Keratinocyte (primary cell): Measurements from ENCODE around the gene ANKRD13A. TPM values are rescaled to one million over a fixed set of nuclear protein-coding genes. Genes with fewer than 3 reads are reported as not detected.

ENCODE experiments used
- DNase-seq: peaks from one replicate; pipeline ENCODE4 v3.0.0-alpha.2; 2011; ENCODE audit warnings: low read depth, missing footprints, low spot score
- FAIRE-seq: peaks from 2 replicates; lab custom pipeline; 2011; peaks lifted over from hg19 to GRCh38; lab: Jason Lieb, UNC
- H2AFZ ChIP-seq: 2 replicates; pipeline ENCODE4 v1.6.0; 2012; ENCODE audit warnings: low read length, control low read depth, inconsistent platforms; ENCODE audit not compliant: control insufficient read depth
- H3K27ac ChIP-seq: 2 replicates; pipeline ENCODE4 v1.5.1; 2011; ENCODE audit warnings: low read length; ENCODE audit not compliant: control insufficient read depth, insufficient read depth
- H3K27me3 ChIP-seq: 3 replicates; pipeline ENCODE4 v1.6.0; 2011; ENCODE audit warnings: low read length; ENCODE audit not compliant: control insufficient read depth, insufficient read depth; ENCODE audit errors: extremely low read depth
- H3K36me3 ChIP-seq, 2 experiments: 2 replicates in 1 of 2; 3 replicates in 1 of 2; pipeline ENCODE4 v1.5.1; 2011; ENCODE audit warnings: low read length in 2 of 2, mild to moderate bottlenecking in 1 of 2; ENCODE audit not compliant: control insufficient read depth in 2 of 2, insufficient read depth in 2 of 2; ENCODE audit errors: extremely low read depth in 1 of 2
- H3K4me1 ChIP-seq: 3 replicates; pipeline ENCODE4 v1.5.1; 2011; ENCODE audit warnings: low read length; ENCODE audit not compliant: control insufficient read depth, insufficient read depth; ENCODE audit errors: extremely low read depth
- H3K4me2 ChIP-seq: 3 replicates; pipeline ENCODE4 v1.6.0; 2011; ENCODE audit warnings: low read depth, low read length; ENCODE audit not compliant: control insufficient read depth, insufficient read depth; ENCODE audit errors: extremely low read depth
- H3K4me3 ChIP-seq, 3 experiments: fragments of 200-600 bp in 1 of 3; sonication (generic) in 1 of 3; 2 replicates in 2 of 3; 3 replicates in 1 of 3; pipeline ENCODE4 v1.5.1; 2011 to 2016; ENCODE audit warnings: low read length in 3 of 3, mild to moderate bottlenecking in 3 of 3, control low read depth in 2 of 3, inconsistent platforms in 1 of 3, low read depth in 1 of 3, mixed read lengths in 1 of 3, mixed run types in 1 of 3, moderate library complexity in 1 of 3; ENCODE audit not compliant: control insufficient read depth in 2 of 3, insufficient read depth in 2 of 3; ENCODE audit errors: extremely low read depth in 1 of 3
- H3K79me2 ChIP-seq: 2 replicates; pipeline ENCODE4 v1.6.0; 2012; ENCODE audit warnings: low read length; ENCODE audit not compliant: control insufficient read depth, insufficient read depth
- H3K9ac ChIP-seq: 3 replicates; pipeline ENCODE4 v1.6.0; 2011; ENCODE audit warnings: low read length; ENCODE audit not compliant: control insufficient read depth, insufficient read depth; ENCODE audit errors: extremely low read depth
- H3K9me1 ChIP-seq: 3 replicates; pipeline ENCODE4 v1.6.0; 2011; ENCODE audit warnings: low read length; ENCODE audit not compliant: control insufficient read depth, insufficient read depth; ENCODE audit errors: extremely low read depth
- H3K9me3 ChIP-seq: 2 replicates; pipeline ENCODE4 v1.5.1; 2012; ENCODE audit warnings: low read depth, low read length; ENCODE audit not compliant: control insufficient read depth
- H4K20me1 ChIP-seq: 3 replicates; pipeline ENCODE4 v1.6.0; 2011; ENCODE audit warnings: low read length; ENCODE audit not compliant: control insufficient read depth, insufficient read depth; ENCODE audit errors: extremely low read depth
- EZH2 ChIP-seq: IDR thresholded peaks from one replicate; pipeline ENCODE4 v1.6.1; 2012; ENCODE audit warnings: inconsistent platforms, mild to moderate bottlenecking, low read length, moderate library complexity
- dilution Hi-C: fragments of 300-500 bp; cut with MboI; formaldehyde crosslinking; loops from one replicate; pipeline ENCODE4 v1.7.0; 2020; ENCODE audit warnings: low sequenced_read_pairs; ENCODE audit not compliant: extremely low pct_ligation_motif_present
- polyA minus RNA-seq, 3 experiments: library from RNA; depleted of rRNA, polyadenylated mRNA; stranded (reverse); fragments of >200 nt; gene quantifications; 1 replicate in 1 of 3; 2 replicates in 1 of 3; 3 replicates in 1 of 3; pipeline ENCODE4 v1.2.3, GENCODE V29; 2011
- polyA plus RNA-seq, 5 experiments: library from polyadenylated mRNA; depleted of rRNA in 3 of 5; stranded (reverse) in 3 of 5; stranded (forward) in 1 of 5; unstranded in 1 of 5; fragments of >200 nt; gene quantifications; 1 replicate in 1 of 5; 2 replicates in 3 of 5; 3 replicates in 1 of 5; pipeline versions ENCODE4 v1.2.1 to v1.2.3, GENCODE V29; 2011 to 2012; ENCODE audit warnings: missing spikeins in 2 of 5, low read depth in 1 of 5, low replicate concordance in 1 of 5
- TF ChIP-seq, protein P1 (sequence below), 3 experiments: IDR thresholded peaks in 1 of 3; conservative IDR thresholded peaks in 1 of 3; optimal IDR thresholded peaks in 1 of 3; 2 replicates in 2 of 3; 3 replicates in 1 of 3; pipeline versions ENCODE3 to v1.5.1; 2011; ENCODE audit warnings: low read length in 3 of 3, mild to moderate bottlenecking in 3 of 3, moderate library complexity in 2 of 3, control low read depth in 1 of 3, inconsistent platforms in 1 of 3; ENCODE audit not compliant: insufficient read depth in 2 of 3; ENCODE audit errors: extremely low read depth in 1 of 3

The ANKRD13A gene
- polyA plus RNA-seq (72.5 to 74.7 TPM (median 73.1 TPM) in 3 replicates), polyA minus RNA-seq (60.3 to 122 TPM (median 76.9 TPM) in 3 replicates)
- polyA plus RNA-seq (2011; ENCODE audit: low read depth), result 129 TPM
- 56.9 and 78.3 TPM in 2 replicates for polyA plus RNA-seq (2011; cell fraction: cytosol; rRNA removed)
- 81.4 and 85.6 TPM in 2 replicates for polyA plus RNA-seq (2011; cell fraction: nucleus; rRNA removed)
- 47.4 and 51.3 TPM in 2 replicates for polyA plus RNA-seq (2012; ENCODE audit: low replicate concordance)
- 76.0 TPM for polyA minus RNA-seq (2011; cell fraction: cytosol; rRNA and poly(A)+ RNA removed)
- 42.0 and 50.9 TPM in 2 replicates for polyA minus RNA-seq (2011; cell fraction: nucleus; rRNA and poly(A)+ RNA removed)

DNA sequence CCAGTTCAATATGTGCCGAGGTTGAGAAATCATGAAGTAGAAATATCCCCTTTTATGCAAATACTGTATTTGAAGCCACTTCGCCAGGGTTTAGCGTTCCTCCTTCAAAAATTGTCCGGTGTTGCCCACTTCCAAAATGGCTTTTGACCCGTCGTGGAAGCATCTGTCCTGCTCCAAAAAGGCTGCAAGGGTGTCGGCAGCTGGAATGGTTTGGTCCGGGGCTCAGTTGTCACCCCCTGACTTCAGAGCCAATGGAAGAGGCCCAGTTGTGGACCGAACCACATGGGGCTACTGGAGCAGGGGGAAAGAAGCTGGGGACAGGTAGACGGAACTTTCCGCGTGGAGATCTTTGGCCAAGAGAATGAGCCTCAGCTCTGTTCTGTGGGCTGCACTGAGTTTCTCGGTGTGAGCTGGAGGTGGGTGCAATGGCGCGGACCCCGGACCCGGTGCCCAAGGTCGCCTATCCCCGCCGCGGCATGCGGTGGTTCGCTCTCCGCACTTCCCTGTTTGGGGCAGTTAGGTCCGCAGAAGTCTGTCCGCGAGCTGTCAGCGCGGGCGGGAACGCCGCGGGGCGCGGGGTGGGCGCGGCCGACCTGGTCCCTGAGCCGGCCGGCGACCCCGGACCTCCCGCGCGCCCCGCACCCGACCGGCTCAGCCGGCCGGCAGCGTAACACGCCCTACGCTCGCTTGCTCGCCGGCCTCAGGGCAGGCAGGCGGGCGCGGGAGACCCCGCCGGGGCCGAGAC lies at the start of gene ANKRD13A:
ANKRD13A (plus strand) TSS at position 527 of the 745 bp plus-strand sequence. CDS start 259 bp downstream, outside the sequence.
- Histone ChIP-seq H4K20me1 (no peaks in the 10 kb centered on the region), H3K4me2 (peak within 1 kb of the TSS; percentile 93), H3K79me2 (peaks cover 45% of the 10 kb centered on the region), H3K27me3 (no peaks in the 10 kb centered on the region), H3K4me1 (peaks cover 48% of the 10 kb centered on the region), H3K9me3 (no peaks in the 10 kb centered on the region), H3K9ac (peak within 1 kb of the TSS; percentile 97), H3K4me3 (peak within 1 kb of the TSS; percentile 71 to 85 (median 79)), H3K27ac (peak within 1 kb of the TSS; percentile 96), H3K36me3 (peaks cover 0 to 4% of the 10 kb centered on the region in 2 experiments), H3K9me1 (no peaks in the 10 kb centered on the region), H2AFZ (peak within 1 kb of the TSS; percentile 98)
- FAIRE-seq, result peak; percentile 41
- peak; percentile 42 for DNase-seq
- dilution Hi-C loops, result no loop called here
- no peak for TF ChIP-seq EZH2
- TF ChIP-seq, protein P1, sequence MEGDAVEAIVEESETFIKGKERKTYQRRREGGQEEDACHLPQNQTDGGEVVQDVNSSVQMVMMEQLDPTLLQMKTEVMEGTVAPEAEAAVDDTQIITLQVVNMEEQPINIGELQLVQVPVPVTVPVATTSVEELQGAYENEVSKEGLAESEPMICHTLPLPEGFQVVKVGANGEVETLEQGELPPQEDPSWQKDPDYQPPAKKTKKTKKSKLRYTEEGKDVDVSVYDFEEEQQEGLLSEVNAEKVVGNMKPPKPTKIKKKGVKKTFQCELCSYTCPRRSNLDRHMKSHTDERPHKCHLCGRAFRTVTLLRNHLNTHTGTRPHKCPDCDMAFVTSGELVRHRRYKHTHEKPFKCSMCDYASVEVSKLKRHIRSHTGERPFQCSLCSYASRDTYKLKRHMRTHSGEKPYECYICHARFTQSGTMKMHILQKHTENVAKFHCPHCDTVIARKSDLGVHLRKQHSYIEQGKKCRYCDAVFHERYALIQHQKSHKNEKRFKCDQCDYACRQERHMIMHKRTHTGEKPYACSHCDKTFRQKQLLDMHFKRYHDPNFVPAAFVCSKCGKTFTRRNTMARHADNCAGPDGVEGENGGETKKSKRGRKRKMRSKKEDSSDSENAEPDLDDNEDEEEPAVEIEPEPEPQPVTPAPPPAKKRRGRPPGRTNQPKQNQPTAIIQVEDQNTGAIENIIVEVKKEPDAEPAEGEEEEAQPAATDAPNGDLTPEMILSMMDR (optimal IDR thresholded peaks at IDR 0.05 in 1 of 3, IDR thresholded peaks at IDR 0.05 in 1 of 3, conservative IDR thresholded peaks at IDR 0.05 in 1 of 3; ENCODE audit: extremely low read depth in 1 of 3, insufficient read depth in 2 of 3, low read length in 3 of 3), result no peak

DNA sequence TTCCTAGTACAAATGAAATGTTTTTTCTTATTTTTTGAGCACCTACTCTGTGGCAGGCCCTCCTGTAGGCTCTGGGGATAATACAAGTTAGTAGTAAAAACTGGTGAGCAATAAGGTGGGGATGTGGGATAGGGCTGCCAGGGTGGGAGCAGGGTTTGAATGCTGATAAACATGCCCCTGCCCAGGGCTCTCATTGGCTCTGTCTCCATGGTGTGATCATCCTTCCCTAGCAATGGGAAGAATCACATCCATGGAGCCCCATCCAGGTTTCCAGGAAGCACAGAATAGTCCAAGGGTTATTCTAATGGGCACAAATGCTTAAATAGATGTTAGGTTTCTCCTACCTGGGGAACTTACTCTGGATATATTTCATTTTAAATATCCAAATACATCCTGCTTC lies 48.6 kb upstream of the ANKRD13A start:
- no peaks in the 10 kb centered on the region for H3K9me3 ChIP-seq
- no peaks in the 10 kb centered on the region for H3K9me1 ChIP-seq
- H3K27me3 ChIP-seq, result no peaks in the 10 kb centered on the region
- no peaks in the 10 kb centered on the region for H3K4me1 ChIP-seq
- peaks cover 18 to 27% of the 10 kb centered on the region in 2 experiments for H3K36me3 ChIP-seq
- H3K4me2 ChIP-seq, result no peak overlapping the region
- H3K9ac ChIP-seq, result no peak overlapping the region
- H3K27ac ChIP-seq, result no peak overlapping the region
- no peak overlapping the region for H2AFZ ChIP-seq
- dilution Hi-C loops, result no loop called here
- FAIRE-seq (no peak), DNase-seq (no peak)
- H4K20me1 ChIP-seq, result no peaks in the 10 kb centered on the region
- H3K4me3 ChIP-seq, result no peak overlapping the region
- no peak for TF ChIP-seq EZH2
- TF ChIP-seq, protein P1 (optimal IDR thresholded peaks at IDR 0.05 in 1 of 3, IDR thresholded peaks at IDR 0.05 in 1 of 3, conservative IDR thresholded peaks at IDR 0.05 in 1 of 3; ENCODE audit: extremely low read depth in 1 of 3, insufficient read depth in 2 of 3, low read length in 3 of 3), result no peak
- H3K79me2 ChIP-seq, result no peaks in the 10 kb centered on the region
